Vagina (tissue), 2 donors: Measurements from ENCODE around the gene CCDC183.

ENCODE experiments used
- POLR2A ChIP-seq, 2 donors: fragments of 450-650 bp; IDR thresholded peaks; one replicate each; pipeline ENCODE4 v1.6.1; 2017; ENCODE audit warnings: antibody characterized with exemption in 2 of 2, mild to moderate bottlenecking in 2 of 2, moderate library complexity in 2 of 2
- POLR2AphosphoS5 ChIP-seq, 2 donors: sonication (generic); formaldehyde crosslinking; IDR thresholded peaks; one replicate each; pipeline ENCODE4 v1.9.0; 2017; ENCODE audit warnings: antibody characterized with exemption in 2 of 2, mild to moderate bottlenecking in 2 of 2, low read depth in 1 of 2; ENCODE audit not compliant: insufficient read depth in 1 of 2
- TF ChIP-seq, protein P1 (sequence below), 3 experiments: fragments of 450-650 bp in 2 of 3; fragments of 200-600 bp in 1 of 3; sonication (generic) in 1 of 3; IDR thresholded peaks; one replicate each; pipeline ENCODE4 v1.5.1; 2017 to 2019; ENCODE audit warnings: antibody characterized with exemption in 3 of 3, mild to moderate bottlenecking in 2 of 3, moderate library complexity in 2 of 3

DNA sequence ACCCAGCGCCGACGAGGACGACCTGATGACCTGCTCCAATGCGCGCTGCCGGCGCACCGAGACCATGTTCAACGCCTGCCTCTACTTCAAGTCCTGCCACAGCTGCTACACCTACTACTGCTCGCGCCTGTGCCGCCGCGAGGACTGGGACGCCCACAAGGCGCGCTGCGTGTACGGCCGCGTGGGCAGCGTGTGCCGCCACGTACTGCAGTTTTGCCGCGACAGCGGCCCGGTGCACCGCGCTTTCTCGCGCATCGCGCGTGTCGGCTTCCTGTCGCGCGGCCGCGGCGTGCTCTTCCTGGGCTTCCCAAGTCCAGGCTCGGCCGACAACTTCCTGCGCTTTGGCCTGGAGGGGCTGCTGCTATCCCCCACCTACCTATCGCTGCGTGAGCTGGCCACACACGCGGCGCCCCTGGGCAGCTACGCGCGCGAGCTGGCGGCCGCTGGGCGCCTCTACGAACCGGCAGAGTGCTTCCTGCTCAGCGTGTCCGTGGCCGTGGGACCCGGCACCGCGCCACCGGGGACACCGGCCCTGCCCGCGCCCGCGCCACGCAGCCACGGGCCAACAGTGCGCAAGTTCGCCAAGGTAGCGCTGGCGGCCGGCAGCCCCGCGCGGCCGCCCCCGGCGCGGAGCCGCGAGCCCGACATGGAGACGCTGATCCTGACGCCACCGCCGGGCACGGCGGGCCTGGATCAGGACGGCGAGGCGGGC, 50.4 kb downstream of the CCDC183 start:
- TF ChIP-seq, protein P1, sequence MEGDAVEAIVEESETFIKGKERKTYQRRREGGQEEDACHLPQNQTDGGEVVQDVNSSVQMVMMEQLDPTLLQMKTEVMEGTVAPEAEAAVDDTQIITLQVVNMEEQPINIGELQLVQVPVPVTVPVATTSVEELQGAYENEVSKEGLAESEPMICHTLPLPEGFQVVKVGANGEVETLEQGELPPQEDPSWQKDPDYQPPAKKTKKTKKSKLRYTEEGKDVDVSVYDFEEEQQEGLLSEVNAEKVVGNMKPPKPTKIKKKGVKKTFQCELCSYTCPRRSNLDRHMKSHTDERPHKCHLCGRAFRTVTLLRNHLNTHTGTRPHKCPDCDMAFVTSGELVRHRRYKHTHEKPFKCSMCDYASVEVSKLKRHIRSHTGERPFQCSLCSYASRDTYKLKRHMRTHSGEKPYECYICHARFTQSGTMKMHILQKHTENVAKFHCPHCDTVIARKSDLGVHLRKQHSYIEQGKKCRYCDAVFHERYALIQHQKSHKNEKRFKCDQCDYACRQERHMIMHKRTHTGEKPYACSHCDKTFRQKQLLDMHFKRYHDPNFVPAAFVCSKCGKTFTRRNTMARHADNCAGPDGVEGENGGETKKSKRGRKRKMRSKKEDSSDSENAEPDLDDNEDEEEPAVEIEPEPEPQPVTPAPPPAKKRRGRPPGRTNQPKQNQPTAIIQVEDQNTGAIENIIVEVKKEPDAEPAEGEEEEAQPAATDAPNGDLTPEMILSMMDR (IDR thresholded peaks at IDR 0.05) = no peak
- TF ChIP-seq POLR2AphosphoS5 (IDR thresholded peaks at IDR 0.05; ENCODE audit: insufficient read depth in 1 of 2, low read depth in 1 of 2) (no peak), POLR2A (IDR thresholded peaks at IDR 0.05) (no peak)
